Activated CD4-positive, alpha-beta T cell treated with anti-CD3 and anti-CD28 coated beads, Interleukin-2, amount 50 U/mL, for 1 hour (primary cell): ENCODE results near the gene TOP1.

Source experiments
- DNase-seq: peaks from one replicate; pipeline ENCODE4 v3.0.0-alpha.2; 2020

TOP1 gene

DNA sequence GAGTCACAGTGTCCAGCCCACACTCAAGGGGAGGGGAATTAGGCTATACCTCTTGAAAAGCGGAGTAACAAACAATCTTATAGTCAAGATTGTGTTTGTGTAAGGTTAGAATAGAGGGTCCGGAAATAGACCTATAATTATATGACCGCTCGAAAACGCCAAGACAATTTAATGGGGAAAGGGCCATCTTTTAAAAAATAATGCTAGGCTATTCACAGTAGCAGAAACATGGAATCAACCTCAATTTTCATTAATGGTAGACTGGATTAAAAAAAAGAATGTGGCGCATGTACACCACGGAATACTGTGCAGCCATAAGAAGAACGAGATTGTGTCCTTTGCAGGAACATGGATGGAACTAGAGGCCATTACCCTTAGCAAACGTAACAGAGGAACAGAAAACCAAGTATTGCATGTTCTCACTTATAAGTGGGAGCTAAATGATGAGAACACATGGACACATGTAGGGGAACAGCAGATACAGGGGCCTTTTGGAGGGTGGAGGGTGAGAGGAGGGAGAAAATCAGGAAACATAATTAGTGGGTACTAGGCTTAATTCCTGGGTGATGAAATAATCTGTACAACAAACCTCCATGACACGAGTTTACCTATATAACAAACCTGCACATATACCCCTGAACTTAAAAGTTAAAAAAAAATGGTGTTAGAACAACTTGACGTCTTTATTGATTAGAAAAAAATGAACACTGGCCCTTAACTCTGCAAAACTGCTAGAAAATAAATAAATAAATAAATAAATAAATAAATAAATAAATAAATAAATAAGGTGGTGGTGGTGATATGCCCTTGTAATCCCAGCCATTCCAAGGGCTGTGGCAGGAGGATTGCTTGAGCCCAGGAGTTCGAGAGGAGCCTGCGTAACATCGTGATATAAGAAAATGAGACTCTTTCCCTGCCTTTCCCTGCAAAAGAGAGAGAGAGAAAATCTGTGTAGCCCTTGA is 30.3 kb downstream of the TOP1 start:
- DNase-seq, result no peak

DNA sequence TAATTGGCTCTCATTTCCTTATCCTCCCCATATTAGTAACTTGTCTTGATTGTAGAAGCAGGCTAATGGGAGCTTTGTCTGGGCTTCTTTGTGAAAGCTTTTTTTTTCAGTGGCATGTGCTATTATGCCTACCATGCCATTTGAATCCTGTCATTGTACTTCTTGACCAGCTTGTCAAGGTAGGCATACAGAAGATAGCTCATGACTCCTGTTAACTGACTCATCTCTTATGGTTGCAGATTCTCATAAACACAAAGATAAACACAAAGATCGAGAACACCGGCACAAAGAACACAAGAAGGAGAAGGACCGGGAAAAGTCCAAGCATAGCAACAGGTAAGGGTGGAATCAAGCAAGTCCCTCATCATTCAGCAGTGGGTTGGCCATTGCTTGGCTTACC is 32.5 kb downstream of the TOP1 start:
- no peak for DNase-seq

DNA sequence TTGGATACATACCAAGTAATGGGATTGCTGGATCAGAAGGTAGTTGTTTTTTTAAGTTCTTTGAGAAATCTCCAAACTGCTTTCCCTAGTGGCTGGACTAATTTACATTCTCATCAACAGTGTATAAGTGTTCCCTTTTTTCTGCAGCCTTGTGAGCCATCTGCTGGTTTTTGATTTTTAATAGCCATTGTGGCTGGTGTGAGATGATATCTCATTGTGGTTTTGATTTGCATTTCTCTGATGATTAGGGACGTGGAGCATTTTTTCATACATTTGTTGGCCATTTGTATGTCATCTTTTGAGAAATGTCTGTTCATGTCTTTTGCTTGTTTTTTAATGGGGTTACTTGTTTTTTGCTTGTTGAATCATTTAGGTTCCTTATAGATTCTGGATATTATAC is 34.8 kb downstream of the TOP1 start:
- no peak for DNase-seq

DNA sequence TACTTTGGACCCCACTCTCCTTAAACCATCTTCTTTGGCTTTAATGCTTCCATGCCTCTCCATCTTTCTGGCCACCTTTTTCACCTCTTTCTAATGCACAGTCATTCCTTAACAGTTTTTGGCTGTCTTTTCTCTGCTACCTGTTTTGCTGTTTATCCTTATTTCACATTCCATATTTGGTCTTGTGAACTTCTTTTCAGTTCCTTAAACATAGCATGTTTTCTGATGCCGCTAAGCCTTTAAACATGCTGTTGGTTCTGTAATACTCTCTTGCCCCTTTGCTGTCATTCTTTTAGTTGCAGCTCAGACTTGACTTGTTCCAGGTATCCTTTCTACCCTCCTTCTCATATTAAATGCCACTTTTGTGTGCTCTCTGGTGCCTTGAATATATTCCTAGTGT is 35.8 kb downstream of the TOP1 start:
- no peak for DNase-seq

DNA sequence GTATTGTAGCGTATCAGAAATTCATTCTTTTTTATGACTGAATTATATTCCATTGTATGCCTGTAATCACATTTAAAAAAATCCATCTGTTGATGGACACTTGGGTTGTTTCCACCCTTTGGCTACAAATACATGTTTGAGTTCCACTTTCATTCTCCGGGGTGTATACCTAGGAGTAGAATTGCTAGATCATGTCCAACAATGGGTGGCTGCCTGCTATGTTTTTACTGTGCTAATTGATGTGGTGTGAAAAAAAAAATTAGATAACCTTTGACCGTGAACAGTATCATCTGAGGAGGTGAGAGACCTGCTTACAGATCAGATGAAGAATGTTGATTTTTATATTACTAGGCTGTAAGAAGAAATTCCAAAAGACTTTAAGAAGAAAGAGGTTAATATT is 37.1 kb downstream of the TOP1 start:
- no peak for DNase-seq

DNA sequence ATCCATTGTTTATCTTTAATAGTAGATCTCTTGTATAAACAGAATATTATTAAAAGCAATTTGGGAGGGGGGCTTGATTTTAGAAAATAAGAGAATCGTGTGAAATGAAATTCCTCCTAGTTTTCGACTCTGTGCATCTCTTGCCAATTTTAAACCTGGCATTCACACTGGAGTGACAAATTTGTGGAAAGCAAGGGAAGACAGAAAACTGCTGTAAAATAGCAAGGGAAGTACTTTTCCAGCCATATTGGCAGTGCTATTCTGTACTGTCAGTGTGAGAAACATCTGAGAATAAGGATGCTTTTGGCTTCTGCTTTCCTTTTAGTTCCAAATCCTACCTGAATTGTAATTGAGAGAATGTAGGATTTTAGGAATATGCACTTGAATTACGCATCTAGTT is 40.2 kb downstream of the TOP1 start:
- no peak for DNase-seq

DNA sequence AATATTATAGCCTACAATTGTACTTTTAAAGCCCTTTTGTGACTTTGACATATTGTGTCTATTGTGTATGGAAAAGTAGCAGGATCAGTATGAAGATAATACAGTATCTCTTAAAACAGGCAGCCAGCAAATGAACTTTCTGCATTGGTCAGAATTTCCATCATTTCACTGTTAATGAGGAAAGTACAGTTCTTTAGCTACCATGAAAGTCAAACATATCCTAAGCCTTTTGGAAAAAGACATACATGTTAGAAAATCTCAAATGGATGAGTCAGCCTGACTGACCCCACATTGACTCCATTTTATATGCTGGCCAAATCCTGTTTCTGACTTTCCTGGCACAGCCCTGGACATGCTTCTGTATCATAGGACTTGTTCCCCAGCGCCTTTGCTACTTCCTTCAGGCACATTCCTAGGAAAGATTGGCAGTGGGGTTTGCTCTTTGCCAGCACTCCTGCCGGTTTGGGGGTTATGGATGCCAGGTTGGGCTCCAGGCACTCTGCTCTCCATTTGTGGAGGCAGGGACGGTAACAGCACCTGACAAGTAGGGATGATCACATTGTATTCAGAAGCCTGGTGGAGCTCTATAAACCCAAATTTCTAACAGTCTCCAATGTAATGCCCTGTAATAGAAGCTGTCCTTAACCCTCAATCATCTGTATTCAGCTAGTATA is 43.7 kb downstream of the TOP1 start:
- DNase-seq, result no peak

DNA sequence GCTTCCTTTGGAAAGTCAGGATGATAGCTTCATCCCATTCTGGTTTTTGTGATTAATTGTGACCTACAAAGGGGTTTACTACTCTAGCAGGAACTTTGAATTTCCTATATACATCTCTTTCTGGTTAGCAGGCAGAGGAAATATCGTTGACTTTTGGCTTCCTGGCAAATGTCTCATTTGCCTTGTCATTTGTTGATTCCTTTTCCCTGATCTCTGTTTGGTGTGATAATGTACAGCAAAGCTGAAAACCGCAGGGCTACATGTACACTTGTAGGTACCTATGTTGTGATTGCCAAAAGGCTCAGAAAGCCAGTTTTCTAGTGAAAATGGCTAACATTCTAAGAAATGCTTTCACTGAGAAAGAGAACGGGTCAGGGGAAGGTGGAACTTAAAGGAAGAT is 44.3 kb downstream of the TOP1 start:
- DNase-seq, result no peak

DNA sequence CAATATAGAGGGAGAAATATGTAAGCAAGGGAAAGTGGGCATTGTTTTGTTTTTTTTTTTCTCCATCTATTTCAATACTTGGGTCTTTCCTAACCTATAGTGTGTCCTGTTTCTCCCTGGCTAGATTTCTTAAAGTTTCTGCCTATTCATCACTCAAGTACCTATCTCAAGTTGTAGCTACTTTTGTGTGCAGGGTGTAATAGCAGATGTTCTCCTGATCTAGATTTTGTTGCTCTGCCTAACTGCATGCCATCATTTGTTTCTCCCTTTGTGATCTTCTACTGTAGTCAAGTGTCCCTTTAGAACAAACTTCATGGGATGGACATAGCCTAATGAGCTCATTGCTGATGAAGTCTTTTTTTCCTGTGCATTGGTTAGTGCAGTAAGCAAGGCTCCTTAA is 45.8 kb downstream of the TOP1 start:
- DNase-seq, result no peak

DNA sequence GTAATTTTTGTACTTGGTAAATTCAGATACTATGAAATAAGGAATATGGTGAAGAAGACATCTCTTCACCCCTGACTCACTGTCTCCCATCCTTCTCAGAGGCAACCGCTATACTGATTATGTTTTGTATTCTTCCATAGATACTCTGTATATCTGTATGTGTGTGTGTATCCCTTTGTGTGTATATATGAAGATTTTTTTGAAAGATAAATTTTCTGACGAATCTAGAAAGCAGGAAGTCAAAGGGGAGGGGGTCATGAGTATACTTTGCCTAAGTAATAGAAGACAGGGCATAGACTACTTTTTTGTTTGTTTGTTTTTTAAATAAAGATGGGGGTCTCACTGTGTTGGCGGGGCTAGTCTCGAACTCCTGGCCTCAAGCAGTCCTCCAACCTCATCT is 48.2 kb downstream of the TOP1 start:
- no peak for DNase-seq

DNA sequence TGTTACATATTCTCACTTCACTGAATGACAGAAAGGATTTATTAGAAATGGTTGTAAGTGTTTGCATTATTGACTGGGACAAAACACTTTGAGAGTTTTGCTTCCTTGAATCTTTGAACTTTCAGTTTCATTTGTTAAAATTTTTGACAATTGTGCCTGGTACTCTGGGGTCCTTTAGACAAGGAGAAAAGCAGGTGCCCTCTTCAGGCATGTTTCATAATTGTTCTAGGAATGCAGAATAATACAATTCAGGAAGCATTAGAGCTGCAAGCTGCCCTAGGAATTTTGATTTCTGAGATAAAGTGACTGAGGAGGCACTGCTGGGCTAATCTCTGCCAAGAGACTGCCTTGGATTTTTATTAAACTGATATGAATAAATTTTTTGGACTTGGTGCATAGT is 49.7 kb downstream of the TOP1 start:
- DNase-seq, result no peak

DNA sequence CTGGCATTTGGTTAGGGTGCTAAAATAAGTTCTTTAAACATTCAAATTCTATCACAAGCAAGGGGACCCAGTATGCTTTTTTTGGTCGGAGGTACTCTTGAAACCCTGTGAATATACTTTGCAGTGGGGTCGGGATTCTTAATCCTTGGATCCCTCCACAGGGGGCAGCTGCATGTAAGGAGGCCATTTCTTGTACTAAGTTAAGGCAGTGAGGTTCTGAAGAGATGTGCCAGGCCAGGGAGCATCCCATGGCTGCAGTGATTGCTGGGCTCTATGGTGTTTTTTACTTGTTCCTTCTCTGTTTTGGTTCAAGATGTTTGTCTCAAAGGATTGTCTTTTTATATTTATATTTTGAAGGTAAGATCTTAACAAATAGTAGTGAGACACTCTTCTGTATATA is 50.4 kb downstream of the TOP1 start:
- no peak for DNase-seq

DNA sequence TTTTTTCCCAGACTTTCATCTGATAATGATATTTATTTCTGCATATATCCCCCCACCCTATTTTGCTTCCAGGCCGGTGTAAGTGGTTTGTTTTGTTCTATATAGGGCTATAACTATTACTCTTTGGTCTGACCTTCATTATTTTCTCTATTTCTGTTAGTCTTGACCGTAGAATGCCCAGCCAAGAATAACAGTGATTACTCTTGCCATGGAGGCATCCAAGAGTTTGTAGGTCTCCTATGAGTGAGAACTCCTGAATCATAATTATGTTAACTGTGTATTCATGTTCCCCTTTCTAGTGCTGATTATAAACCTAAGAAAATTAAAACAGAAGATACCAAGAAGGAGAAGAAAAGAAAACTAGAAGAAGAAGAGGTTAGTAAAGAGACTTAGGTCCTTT is 52.2 kb downstream of the TOP1 start:
- no peak for DNase-seq

DNA sequence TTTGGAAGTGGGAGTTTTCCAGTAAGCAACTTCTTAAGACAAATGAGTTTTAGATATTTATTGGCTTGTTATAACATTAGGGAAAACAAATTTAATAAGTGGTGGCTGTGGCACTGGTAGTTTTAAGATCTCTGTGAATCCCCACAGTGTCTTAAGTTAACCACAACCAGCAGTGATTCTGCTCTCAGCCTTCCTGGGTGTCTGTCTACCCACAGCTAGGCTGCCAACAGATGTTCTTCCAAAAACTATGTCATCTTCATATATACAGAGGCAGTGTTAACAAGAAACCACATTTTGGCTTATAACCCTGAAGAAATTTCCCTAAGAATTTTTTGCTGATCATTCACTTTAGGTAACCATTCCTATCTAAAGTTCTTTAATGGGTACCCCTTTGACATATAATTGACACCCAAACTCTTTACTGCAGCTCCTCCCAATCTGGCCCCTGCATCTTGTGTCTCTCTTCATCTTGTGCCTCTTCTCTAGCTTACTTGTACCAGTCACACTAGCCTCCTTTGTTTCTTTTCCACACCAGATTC is 52.7 kb downstream of the TOP1 start:
- no peak for DNase-seq

DNA sequence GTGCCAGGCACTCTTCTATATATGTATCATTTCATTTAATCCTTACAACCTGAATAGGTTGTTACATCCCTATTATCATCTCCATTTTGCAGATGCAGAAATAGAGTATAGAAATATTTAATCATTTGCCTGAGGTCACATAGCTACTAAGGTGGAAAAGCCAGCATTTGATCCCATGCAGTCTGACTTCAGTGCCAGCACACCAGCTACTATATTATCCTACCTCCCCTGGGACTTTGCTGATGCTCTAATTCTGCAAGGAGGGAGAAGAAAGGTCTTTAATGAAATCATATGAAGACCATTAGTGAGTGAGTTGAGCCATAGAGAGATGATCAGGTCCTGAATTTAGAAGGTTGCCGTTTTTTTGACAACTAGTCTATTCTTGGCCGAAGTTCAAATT is 53.7 kb downstream of the TOP1 start:
- DNase-seq, result no peak

DNA sequence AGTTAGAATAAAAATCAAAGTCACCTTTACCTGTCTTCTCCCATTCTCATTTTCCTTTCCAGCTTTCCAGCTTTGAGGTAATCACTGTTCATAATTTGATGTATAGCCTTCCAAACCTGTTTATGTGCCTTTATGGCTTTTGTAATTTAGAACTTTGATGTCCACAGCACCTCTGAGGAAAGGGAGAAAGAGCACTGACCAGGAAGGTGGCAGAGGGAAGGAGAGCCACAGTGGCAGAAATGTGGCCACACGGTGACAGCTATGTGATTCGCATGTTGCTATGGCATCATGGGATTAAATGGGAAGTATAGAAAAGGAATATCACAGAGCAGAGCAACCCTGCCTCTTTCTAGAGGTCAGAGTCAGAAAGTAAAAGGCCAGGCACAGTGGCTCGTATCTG is 57.0 kb downstream of the TOP1 start:
- DNase-seq, result no peak

DNA sequence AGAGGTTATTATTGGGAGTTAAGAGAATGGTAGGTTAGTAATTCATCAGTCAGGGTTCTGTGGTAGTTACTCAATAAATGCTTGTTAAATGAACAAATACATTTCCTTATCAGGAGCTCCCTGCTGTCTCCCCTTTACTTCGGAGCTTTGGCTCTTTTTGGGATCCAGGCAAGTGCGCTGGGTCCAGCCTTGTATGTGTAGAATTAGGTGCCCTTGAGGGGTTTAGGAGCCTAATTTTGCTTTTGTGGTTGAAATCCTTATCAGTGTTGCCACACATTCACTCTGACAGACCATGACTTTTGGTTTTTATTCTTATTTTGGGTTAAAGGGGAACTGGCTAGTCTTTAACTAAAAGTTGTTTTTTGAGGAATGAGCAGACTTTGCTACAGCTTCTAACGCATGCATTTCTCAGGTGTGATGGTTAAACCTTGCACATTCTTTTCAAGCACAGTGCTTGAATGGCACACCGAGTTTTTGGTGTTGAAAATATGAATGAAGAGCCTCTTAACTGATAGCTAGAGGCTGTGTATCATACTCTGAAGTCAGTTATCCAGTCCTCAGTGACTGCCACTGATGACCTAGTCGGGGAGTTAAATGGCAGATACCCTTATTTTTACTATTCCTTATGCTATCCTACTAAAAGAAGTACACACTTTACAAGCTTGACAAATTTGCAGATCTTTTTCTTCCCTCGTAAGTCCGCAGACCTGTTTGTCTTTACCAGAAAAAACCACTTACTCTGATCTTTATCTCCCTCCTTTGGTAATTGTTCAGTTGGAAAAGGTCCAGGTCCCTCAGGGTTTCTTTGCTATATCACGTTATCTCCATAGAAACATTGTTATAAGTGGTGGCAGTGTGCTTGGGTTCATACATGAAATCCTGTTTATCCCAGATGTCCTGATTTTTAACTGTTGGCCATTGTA is 58.0 kb downstream of the TOP1 start:
- DNase-seq, result no peak

DNA sequence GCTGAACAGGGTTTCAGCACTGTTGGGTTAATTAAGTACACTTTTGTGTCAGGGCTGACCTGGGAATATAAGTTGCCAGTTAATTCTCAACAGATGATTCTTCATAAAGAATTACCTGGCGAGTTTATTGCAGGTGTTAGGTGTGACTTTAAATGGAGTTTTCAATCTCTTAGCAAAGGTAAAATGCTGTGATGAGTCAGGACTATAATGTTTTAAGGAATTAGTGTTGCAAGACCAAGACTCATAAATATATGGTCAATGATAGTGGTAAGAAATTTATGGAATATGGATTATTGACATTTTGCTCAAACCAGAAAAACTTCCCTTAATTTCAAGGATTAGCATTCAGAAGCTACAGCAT is 58.7 kb downstream of the TOP1 start:
- no peak for DNase-seq

DNA sequence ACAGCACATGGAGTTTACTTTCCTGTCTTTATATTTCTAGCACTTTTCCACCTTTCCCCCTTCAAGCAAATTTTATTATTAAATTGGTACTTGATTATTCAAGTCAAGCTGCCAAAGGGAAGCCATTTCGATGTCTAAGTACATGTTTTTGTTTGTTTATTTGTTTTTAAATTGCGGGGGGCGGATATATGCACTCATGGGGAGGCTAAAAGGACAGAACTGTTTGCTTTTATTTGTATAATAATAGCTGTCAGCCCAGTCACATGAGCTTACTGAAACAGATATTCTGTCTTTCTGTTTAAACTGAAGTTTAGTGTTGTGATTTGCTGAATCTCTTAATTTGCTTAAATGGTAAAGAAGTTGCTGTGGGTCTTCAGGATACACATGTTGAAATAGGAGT is 59.2 kb downstream of the TOP1 start:
- no peak for DNase-seq

DNA sequence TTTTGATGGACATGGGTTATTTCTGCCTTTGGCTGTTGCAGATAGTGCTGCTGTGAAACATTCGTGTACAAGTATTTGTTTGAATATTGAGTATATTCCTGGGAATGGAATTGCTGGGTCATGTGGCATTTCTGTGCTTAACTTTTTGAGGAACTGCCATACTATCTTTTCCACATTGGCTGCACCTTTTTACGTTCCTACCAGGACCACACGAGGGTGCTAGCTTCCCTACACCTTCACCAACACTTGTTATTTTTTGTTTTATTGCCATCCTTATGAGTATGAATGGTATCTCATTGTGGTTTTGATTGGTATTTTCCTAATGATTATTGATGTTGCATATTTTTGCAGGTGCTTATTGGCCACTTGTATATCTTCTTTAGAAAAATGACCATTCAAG is 60.9 kb downstream of the TOP1 start:
- no peak for DNase-seq

DNA sequence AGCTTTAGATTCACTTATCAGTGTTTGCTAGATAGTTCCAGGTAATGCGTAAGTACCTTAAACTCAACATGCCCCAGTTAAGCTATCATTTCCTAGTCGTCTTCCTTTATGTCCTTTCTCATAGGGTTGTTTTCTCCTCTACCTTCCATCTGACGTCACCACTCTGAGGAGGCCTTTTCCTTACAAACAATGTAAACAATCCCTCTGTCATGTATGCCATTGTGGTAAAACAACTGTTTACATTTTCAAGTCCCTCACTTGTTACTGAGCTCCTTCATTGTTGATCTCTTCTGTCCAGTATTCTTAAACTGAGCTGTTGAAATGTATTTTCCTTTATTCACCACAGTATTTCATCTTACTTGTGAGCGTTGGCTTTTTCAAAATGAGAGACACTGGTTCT is 63.3 kb downstream of the TOP1 start:
- DNase-seq, result no peak

DNA sequence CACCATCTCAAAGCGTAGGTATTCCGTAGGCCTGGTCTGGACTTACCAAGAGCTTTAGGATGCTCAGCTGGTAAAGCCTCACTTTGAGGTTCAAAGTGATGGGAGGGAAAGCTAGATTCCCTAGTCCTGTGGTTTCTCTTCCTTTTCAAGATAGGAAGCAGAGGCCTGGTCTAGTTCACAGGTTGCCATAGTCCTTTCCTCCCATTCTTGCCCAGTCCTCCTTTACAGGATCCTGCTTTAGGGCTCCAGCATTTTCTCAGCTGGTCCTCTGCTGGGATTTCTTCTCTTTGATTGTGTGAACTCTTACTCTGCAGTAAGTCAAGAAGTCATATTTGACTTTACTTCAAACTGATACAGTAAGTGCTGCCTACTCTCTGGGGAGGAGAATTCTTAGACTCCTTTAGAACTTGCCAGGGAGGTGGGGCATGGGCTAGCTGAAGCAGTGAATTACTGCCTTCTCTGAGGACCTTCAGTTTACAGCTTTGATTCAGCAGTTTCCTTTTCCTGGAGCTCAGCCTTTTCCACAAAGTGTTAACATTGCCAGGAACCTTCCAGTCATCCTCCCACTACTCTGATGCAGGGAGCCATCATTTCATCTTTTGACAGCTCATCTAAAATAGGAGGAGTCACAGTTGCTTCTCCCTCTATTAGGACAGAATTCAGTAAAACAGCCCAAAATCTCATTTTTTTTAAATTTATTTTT is 65.9 kb downstream of the TOP1 start:
- DNase-seq, result no peak
